ENCODE measurements around the gene NABP1.
"Not testable (repeated sequence)": the region's sequence is repeated elsewhere in the genome, so short reads cannot be mapped to it uniquely, and the experiment has no call there.

NABP1 gene

DNA sequence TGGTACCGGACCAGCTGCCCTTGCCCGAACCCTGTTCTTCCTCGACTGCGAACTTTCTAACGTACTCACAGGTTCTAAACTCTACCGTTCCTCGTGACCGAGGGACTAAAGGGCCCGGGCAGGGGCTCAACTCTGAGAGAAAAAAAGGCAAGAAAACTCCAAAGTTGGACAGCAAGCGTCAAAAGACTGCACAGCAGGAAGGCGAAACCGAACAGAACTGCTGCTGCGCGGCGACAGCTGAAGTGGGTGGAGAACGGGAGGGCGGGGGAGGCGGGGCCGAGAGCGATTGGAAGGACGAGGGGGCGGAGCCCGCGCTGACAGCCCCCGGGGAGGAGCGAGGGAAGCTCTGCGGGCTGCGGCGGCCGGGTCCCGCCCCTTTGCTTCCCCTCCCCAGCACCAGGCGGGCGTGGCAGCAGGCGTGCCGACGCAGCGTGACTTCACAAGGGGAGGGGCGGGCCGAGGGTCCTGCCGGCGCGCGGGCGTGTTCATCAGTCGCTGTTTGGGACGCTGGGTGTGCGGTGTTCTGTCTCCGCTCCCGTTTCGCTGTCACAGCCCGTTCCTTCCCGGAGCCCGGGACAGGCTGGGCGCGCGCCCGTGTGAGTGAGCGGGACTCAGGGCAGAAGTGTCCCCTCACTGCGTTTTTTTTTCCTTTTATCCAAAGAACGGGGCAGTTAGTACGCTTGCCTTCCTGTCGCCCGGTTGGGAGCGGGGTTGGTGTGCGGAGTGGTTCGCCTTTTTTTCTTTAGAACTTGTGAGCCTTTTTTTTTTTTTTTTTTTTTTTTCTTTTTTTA lies at the start of gene NABP1:
Gene NABP1 (plus strand): TSS at position 491 of the 791 bp plus-strand sequence. CDS start 479 bp downstream, outside the sequence.
- DNase-seq (ENCODE audit: low read depth) = peak; percentile 98

- DNase-seq (ENCODE audit: low read depth) = no peak
Observed at GRCh38 chr2:191629001-191629453, 48.9 kb upstream of the NABP1 start.

DNA sequence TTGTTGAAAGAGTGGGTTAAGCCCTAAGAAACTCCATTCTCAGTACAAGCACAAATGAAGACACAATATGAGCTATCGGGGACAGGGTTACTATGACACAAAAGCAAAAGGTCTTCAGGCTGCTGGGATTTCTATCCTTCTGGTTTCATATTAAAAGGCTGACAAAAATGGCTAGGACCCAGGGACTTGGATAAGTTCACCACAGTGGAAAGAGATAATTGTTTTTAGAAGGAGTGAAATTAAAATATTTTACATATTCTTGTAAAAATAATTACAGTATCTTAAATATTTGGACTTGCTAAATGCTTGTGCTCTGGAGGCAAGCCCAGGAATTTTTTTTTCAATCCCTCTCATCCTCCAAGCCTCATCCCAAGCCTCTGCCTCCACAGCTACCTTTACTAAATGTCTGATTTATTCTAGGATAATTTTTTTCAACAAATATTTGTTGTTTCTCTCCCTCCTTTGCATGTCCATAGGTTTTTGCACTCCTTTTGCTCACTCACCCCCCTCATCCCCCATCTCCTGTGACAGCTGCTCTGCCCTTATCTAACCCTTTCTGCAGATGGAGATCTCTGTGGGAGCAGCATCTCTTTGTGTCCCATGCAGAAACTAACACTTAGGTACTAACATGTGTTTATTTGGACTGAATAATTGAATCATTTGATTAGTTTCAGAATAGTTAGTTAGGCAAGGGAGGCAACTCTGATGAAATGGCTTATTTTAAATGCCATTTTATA lies 47.8 kb upstream of the NABP1 start:
- DNase-seq (ENCODE audit: low read depth) = no peak

- DNase-seq (ENCODE audit: low read depth) = peak; percentile 74
Observed at GRCh38 chr2:191631754-191632153, 46.2 kb upstream of the NABP1 start.

GRCh38 chr2:191632426-191632825 lies 45.5 kb upstream of the NABP1 start:
- DNase-seq (ENCODE audit: low read depth) = no peak

DNA sequence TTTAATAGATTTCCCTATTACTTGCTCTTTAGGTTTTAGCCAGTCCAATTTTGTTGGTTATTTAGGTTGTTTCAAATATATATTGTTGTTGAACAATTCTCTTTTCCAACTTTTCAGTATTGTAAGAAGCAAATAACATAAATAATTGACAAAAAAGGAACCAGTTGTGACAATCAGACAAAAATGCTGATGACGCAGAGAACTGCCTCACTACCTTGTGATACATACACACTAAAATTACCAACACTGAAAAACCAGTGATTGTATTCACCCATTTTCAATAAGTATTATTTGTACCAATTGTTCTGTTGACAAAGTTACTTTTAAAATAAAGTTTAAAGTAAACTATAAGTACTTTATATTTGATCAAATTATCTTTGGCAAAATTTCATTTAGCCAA lies 43.1 kb upstream of the NABP1 start:
- no peak for DNase-seq (ENCODE audit: low read depth)

GRCh38 chr2:191635333-191636234 lies 42.4 kb upstream of the NABP1 start:
- peak; percentile 94 for DNase-seq (ENCODE audit: low read depth)

- DNase-seq (ENCODE audit: low read depth) = peak; percentile 95
Observed at GRCh38 chr2:191636235-191636543, 41.7 kb upstream of the NABP1 start.

DNA sequence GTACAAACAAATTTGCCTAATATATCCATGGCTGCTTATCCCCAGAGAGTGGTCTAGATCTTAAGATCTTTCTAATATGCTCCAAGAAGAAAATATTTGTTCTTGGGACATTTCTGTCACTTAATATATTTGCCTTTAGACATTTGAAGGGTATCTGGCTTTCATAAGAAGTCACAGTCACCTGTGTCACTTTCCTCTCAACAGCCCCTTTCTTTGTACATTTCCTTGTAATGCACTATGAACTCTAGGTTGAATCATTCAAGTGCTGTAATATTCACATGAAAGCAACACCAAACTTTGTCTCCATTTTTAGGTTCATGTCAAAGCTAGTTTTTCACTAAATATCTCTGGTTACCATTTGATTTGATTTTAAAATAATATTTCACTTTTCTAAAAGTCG lies 41.4 kb upstream of the NABP1 start:
- no peak for DNase-seq (ENCODE audit: low read depth)

- DNase-seq (ENCODE audit: low read depth) = peak; percentile 87
Observed at GRCh38 chr2:191637182-191638078, 40.5 kb upstream of the NABP1 start.

DNA sequence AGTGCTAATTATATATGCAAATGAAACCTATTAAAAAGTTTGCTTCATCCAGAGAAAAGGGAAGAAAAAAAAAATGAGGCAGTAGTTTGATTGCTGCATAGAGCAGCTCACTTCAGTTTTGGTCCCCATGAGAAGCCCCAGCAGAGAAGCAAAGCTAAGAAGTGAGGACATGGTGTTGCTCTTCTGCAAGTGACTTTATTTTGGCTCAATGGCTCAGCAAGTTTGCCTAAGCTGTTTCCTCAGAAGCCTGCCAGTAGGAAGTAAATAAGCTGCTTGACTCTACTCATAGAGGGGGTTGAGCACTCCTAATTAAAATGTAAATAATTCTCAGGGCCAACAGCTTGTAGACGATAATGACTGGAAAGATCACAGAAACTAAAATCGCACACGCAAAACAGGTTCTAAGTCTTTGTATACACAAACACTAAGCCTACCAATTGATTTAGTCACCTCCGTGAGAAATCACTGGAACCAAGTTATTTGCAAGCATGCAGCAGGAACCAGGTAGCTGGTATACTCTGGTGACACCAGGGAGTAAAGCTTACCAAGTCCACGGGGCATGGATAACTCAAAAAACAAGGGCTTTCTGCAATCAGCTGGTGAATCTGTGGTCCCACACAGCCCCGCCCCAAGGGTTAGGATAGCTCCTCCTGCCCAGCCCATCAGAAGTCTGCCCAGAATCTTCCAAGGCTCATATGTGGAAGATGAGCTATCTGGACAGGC lies 39.7 kb upstream of the NABP1 start:
- peak; percentile 64 for DNase-seq (ENCODE audit: low read depth)

- DNase-seq (ENCODE audit: low read depth) = no peak
Observed at GRCh38 chr2:191638802-191639172, 39.1 kb upstream of the NABP1 start.

GRCh38 chr2:191641609-191642008 lies 36.3 kb upstream of the NABP1 start:
- no peak for DNase-seq (ENCODE audit: low read depth)

DNA sequence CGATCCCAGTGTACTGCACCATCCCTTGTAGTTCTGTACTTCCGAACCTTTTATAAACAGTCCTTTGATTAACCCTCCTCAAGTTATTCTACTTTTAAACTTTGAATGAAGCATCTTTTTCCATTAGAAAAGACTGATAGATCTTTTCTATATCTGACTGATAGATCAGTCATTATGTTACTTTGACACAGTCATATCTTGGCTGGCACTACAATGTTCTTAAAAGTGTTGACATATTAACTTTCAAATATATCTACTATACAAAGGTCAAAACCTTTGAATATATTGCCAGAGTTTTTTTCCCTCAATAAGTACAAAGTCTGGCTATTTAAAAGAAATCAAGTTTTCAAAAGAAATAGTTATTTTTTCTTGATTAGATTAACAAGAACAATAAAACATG lies 35.4 kb upstream of the NABP1 start:
- no peak for DNase-seq (ENCODE audit: low read depth)

- DNase-seq (ENCODE audit: low read depth) = no peak
Observed at GRCh38 chr2:191643429-191643828, 34.5 kb upstream of the NABP1 start.

- DNase-seq (ENCODE audit: low read depth) = not testable (repeated sequence)
Observed at GRCh38 chr2:191644613-191645012, 33.3 kb upstream of the NABP1 start.

GRCh38 chr2:191645032-191645431 lies 32.9 kb upstream of the NABP1 start:
- DNase-seq (ENCODE audit: low read depth) = no peak

- DNase-seq (ENCODE audit: low read depth) = no peak
Observed at GRCh38 chr2:191645434-191646162, 32.3 kb upstream of the NABP1 start.

GRCh38 chr2:191646163-191646902 lies 31.6 kb upstream of the NABP1 start:
- DNase-seq (ENCODE audit: low read depth) = peak; percentile 79

Data from ELR (cell line).